ENCODE data around the gene CAMTA1. TPM values are rescaled to one million over a fixed set of nuclear protein-coding genes. Genes with fewer than 3 reads are reported as not detected.

The CAMTA1 gene
- total and polyA plus RNA-seq, 9 of the 15 experiments (the other 6 are each of a cell fraction or from before 2014, with no cell fraction given), result 43.9 to 161 (median 65.9) TPM

GRCh38 chr1:6905331-6905730, 120.1 kb downstream of the CAMTA1 start:
- WGBS (ENCODE audit: insufficient coverage, low coverage, missing lambda C conversion rate), result 32% methylated on average over 8 of the region's 8 CpGs
- no TSS peak for BruUV-seq (replicated peaks)
- no peak overlapping the region for H3K4me3 ChIP-seq
- H4K20me1 ChIP-seq (replicated peaks; ENCODE audit: control insufficient read depth, insufficient read depth, low read length), result no peaks in the 10 kb centered on the region
- H3K27me3 ChIP-seq (ENCODE audit: control insufficient read depth in 2 of 2, insufficient read depth in 2 of 2, low read length in 2 of 2), result peaks cover 29 to 36% of the 10 kb centered on the region in 2 experiments; a peak in 4 of 5 replicates
- no peaks in the 10 kb centered on the region for H3K9me3 ChIP-seq (replicated peaks; ENCODE audit: control insufficient read depth, insufficient read depth, low read depth, low read length)
- H2AFZ ChIP-seq (ENCODE audit: low read depth, low read length), result no peak overlapping the region
- ATAC-seq (no peak), FAIRE-seq (no peak), DNase-seq (ENCODE audit: extremely low read depth in 1 of 4, low spot score in 3 of 4) (no peak)
- in situ Hi-C loops (cut with MboI) (no loop called here), intact Hi-C loops (cut with micrococcal nuclease) (no loop called here)
- no peak overlapping the region for H3K9ac ChIP-seq (ENCODE audit: insufficient read depth in 1 of 2, low read depth in 2 of 2, low read length in 2 of 2)
- POLR2A ChIA-PET, result interaction anchor here (0.6 kb wide), 1 partner anchor 23 kb away, joined by 3 read pairs; no protein-coding TSS in a partner anchor
- CTCF ChIA-PET (ENCODE audit: low intra/inter-chr PET ratio), result no interaction called here
- H3K9me1 ChIP-seq (ENCODE audit: control insufficient read depth, insufficient read depth, low read length), result no peaks in the 10 kb centered on the region
- no peak overlapping the region for H3K4me2 ChIP-seq (ENCODE audit: insufficient read depth, low read length)
- TF ChIP-seq TAL1 (IDR thresholded peaks at IDR 0.05), result no peak
- TF ChIP-seq EHMT2 (IDR thresholded peaks at IDR 0.05), result no peak
- TF ChIP-seq BRD4 (IDR thresholded peaks at IDR 0.05), result no peak
- no peak for TF ChIP-seq THRA (IDR thresholded peaks at IDR 0.05)
- no peak for TF ChIP-seq ZNF589 (CRISPR knock-in tag; IDR thresholded peaks at IDR 0.05; ENCODE audit: low read depth)
- no peak for TF ChIP-seq KAT7 (CRISPR knock-in tag; IDR thresholded peaks at IDR 0.05; ENCODE audit: borderline replicate concordance)
- no peak for TF ChIP-seq DMBX1 (CRISPR knock-in tag; IDR thresholded peaks at IDR 0.05; ENCODE audit: borderline replicate concordance)
- TF ChIP-seq HDAC1 (IDR thresholded peaks at IDR 0.05), result no peak
- TF ChIP-seq ZNF253 (CRISPR knock-in tag; conservative IDR thresholded peaks at IDR 0.05), result no peak
- TF ChIP-seq FOSL1 (tag; conservative IDR thresholded peaks at IDR 0.05), result no peak
- H3K36me3 ChIP-seq (ENCODE audit: control insufficient read depth, insufficient read depth, low read length), result no peaks in the 10 kb centered on the region
- peaks cover 1 to 4% of the 10 kb centered on the region in 2 experiments; a peak in 2 of 5 replicates for H3K4me1 ChIP-seq (replicated peaks in 1 of 2; ENCODE audit: control insufficient read depth in 2 of 2, insufficient read depth in 2 of 2, low read length in 2 of 2)
- H3K27ac ChIP-seq (ENCODE audit: extremely low read depth, low read depth, low read length), result no peak overlapping the region
- H3K79me2 ChIP-seq (ENCODE audit: control insufficient read depth, insufficient read depth, low read length), result no peaks in the 10 kb centered on the region
